Measurements from ENCODE around the gene GZMM. TPM values are rescaled to one million over a fixed set of nuclear protein-coding genes. Genes with fewer than 3 reads are reported as not detected.
A peak's percentile ranks its signal among the peaks of the same experiment; 100 is the strongest.

The GZMM gene
- total RNA-seq, 1 experiment from 2014 or later: 0.66 TPM

DNA sequence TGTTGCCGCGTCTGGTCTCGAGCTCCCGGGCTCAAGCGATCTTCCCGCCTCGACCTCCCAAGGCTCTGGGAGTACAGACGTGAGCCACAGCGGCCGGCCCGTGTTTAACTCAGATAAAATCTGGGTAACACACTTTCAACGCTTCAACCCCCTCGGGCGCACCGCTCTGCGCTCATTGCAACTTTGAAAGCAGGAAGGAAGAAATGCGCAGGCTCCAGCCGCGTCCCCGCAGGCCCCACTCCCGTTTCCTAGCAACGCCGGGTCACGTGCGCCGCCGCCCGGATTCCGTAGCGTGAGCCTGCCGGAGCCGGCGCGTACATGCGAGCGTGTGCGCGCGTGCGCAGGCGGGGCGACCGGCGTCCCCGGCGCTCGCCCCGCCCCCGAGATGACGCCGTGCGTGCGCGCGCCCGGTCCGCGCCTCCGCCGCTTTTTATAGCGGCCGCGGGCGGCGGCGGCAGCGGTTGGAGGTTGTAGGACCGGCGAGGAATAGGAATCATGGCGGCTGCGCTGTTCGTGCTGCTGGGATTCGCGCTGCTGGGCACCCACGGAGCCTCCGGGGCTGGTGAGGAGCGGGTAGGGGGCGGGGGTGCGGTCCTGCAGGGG lies 28.4 kb downstream of the GZMM start, which contains the start of gene BSG:
BSG (plus strand) TSS at position 457 of the 603 bp plus-strand sequence; CDS start at position 496, 39 bp downstream.
- no peak within 1 kb of the TSS for H3T11ph ChIP-seq (ENCODE audit: low read length)
- peak within 1 kb of the TSS; percentile 15 for H2BK120ac ChIP-seq (ENCODE audit: low read depth, low read length, poor library complexity, severe bottlenecking)
- H3K23ac ChIP-seq (ENCODE audit: insufficient read length, low read depth, low read length): no peak within 1 kb of the TSS
- Mint-ChIP-seq H3K27me3 (ENCODE audit: low read depth) (peaks cover 19% of the 10 kb centered on the region), H3K4me3 (peak within 1 kb of the TSS; percentile 86 to 91), H3K4me1 (peaks cover 24 to 44% of the 10 kb centered on the region in 2 experiments), H3K36me3 (ENCODE audit: insufficient read depth in 1 of 3, low read depth in 3 of 3) (peaks cover 11 to 21% (median 17%) of the 10 kb centered on the region in 3 experiments), H3K27ac (peak within 1 kb of the TSS; percentile 97 to 98 (median 98); a peak in 6 of 7 replicates), H3K9me3 (peaks cover 13% of the 10 kb centered on the region in 2 experiments)
- H2BK5ac ChIP-seq (ENCODE audit: insufficient read length, low read length): no peak within 1 kb of the TSS
- no peak within 1 kb of the TSS for H3K56ac ChIP-seq (ENCODE audit: insufficient read length, low read depth, low read length)
- H3K4me1 ChIP-seq (ENCODE audit: insufficient read depth, low read length): no peaks in the 10 kb centered on the region; the same call in 1 of the 2 replicates
- H4K91ac ChIP-seq (ENCODE audit: insufficient read length, low read depth, low read length): peak within 1 kb of the TSS; percentile 79
- peaks cover 40% of the 10 kb centered on the region for H3K79me2 ChIP-seq (ENCODE audit: insufficient read depth, low read length)
- H4K8ac ChIP-seq (replicated peaks; ENCODE audit: insufficient read length, low read depth, low read length): no peak within 1 kb of the TSS
- peak within 1 kb of the TSS; percentile 95 for H3K9ac ChIP-seq (ENCODE audit: extremely low read depth, insufficient read length, low read length)
- whole genome bisulfite sequencing (ENCODE audit: extremely low coverage, insufficient read length, low lambda C conversion rate): no CpG with 5 or more reads among the region's 79 CpGs
- H4K5ac ChIP-seq (ENCODE audit: insufficient read length, low read depth, low read length): no peak within 1 kb of the TSS
- H2BK12ac ChIP-seq (ENCODE audit: insufficient read length, low read depth, low read length): no peak within 1 kb of the TSS
- no peak within 1 kb of the TSS for H2AK5ac ChIP-seq (ENCODE audit: insufficient read length, low read length)
- peak; percentile 98 for DNase-seq
- no peak within 1 kb of the TSS for H2BK20ac ChIP-seq (ENCODE audit: low read depth, low read length, poor library complexity, severe bottlenecking)
- peak within 1 kb of the TSS; percentile 37 for H3K27ac ChIP-seq (ENCODE audit: insufficient read length, low read depth, low read length)
- H2BK15ac ChIP-seq (ENCODE audit: low read depth, low read length): no peak within 1 kb of the TSS
- no peaks in the 10 kb centered on the region for H3K9me3 ChIP-seq (ENCODE audit: control insufficient read depth, low read depth, low read length)
- H3K14ac ChIP-seq (ENCODE audit: insufficient read depth, low read length): peak within 1 kb of the TSS; percentile 84
- peaks cover 15% of the 10 kb centered on the region for H3K23me2 ChIP-seq (ENCODE audit: insufficient read length, low read depth, low read length, poor library complexity, severe bottlenecking)
- TF ChIP-seq, protein P1, sequence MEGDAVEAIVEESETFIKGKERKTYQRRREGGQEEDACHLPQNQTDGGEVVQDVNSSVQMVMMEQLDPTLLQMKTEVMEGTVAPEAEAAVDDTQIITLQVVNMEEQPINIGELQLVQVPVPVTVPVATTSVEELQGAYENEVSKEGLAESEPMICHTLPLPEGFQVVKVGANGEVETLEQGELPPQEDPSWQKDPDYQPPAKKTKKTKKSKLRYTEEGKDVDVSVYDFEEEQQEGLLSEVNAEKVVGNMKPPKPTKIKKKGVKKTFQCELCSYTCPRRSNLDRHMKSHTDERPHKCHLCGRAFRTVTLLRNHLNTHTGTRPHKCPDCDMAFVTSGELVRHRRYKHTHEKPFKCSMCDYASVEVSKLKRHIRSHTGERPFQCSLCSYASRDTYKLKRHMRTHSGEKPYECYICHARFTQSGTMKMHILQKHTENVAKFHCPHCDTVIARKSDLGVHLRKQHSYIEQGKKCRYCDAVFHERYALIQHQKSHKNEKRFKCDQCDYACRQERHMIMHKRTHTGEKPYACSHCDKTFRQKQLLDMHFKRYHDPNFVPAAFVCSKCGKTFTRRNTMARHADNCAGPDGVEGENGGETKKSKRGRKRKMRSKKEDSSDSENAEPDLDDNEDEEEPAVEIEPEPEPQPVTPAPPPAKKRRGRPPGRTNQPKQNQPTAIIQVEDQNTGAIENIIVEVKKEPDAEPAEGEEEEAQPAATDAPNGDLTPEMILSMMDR (conservative IDR thresholded peaks at IDR 0.05): no peak
- H3K4ac ChIP-seq (ENCODE audit: low read depth, low read length): peak within 1 kb of the TSS; percentile 10
- no peaks in the 10 kb centered on the region for H3K27me3 ChIP-seq (ENCODE audit: insufficient read depth, low read length)
- H3K79me1 ChIP-seq (ENCODE audit: insufficient read depth, low read depth, low read length, poor library complexity, severe bottlenecking): peaks cover 3% of the 10 kb centered on the region
- peak within 1 kb of the TSS; percentile 95 for H3K4me2 ChIP-seq (ENCODE audit: insufficient read depth, insufficient read length, low read length)
- H2AFZ ChIP-seq (ENCODE audit: low read length): no peak within 1 kb of the TSS
- peak within 1 kb of the TSS; percentile 85 for H3K18ac ChIP-seq (ENCODE audit: insufficient read length, low read depth, low read length)
- H4K20me1 ChIP-seq (ENCODE audit: control insufficient read depth, insufficient read depth, insufficient read length): peaks cover 2% of the 10 kb centered on the region
